Spinal cord (tissue), 10 donors: ENCODE measurements around the gene HSF5. TPM values are rescaled to one million over a fixed set of nuclear protein-coding genes. Genes with fewer than 3 reads are reported as not detected.

Source experiments
- DNase-seq, 6 donors: peaks; one replicate each; pipeline versions ENCODE4 v3.0.0 to v3.0.0-alpha.2; 2013 to 2015; ENCODE audit warnings: low spot score in 6 of 6, low read depth in 4 of 6
- H3K27ac ChIP-seq: one replicate; pipeline ENCODE4 v1.5.1; 2013; ENCODE audit warnings: low read depth, low read length, control low read depth
- H3K27me3 ChIP-seq: one replicate; pipeline ENCODE4 v1.6.1; 2013; ENCODE audit warnings: low read length; ENCODE audit not compliant: control insufficient read depth, insufficient read depth
- H3K36me3 ChIP-seq: one replicate; pipeline ENCODE4 v1.6.1; 2013; ENCODE audit warnings: low read length; ENCODE audit not compliant: control insufficient read depth, insufficient read depth
- H3K4me1 ChIP-seq: one replicate; pipeline ENCODE4 v1.6.1; 2013; ENCODE audit warnings: low read length; ENCODE audit not compliant: control insufficient read depth, insufficient read depth
- H3K4me3 ChIP-seq: one replicate; pipeline ENCODE4 v1.5.1; 2013; ENCODE audit warnings: low read depth, low read length, control low read depth
- H3K9me3 ChIP-seq: one replicate; pipeline ENCODE4 v1.6.1; 2013; ENCODE audit warnings: low read length; ENCODE audit not compliant: control insufficient read depth, insufficient read depth
- WGBS: methylation state at CpG from one replicate; pipeline ENCODE4 v1.1.5; 2013; ENCODE audit warnings: missing lambda C conversion rate; ENCODE audit not compliant: insufficient coverage; 5-methylcytosine and 5-hydroxymethylcytosine counted together
- polyA plus RNA-seq, 2 donors: library from polyadenylated mRNA; unstranded; fragments of 120-200 nt; gene quantifications; one replicate each; pipeline ENCODE4 v1.2.1, GENCODE V29; 2013; ENCODE audit not compliant: insufficient read length in 2 of 2
- total RNA-seq, 2 donors: library from RNA; depleted of rRNA in 1 of 2; stranded (reverse); fragments of 120-200 nt in 1 of 2; fragments of >200 nt in 1 of 2; gene quantifications; one replicate each; pipeline versions ENCODE4 v1.2.3 to v1.2.4, GENCODE V29; 2013 to 2014
- donor health status: healthy.

The HSF5 gene
- total and polyA plus RNA-seq, 4 donors: 0.10 to 0.50 (median 0.24) TPM

- H3K27me3 ChIP-seq: no peaks in the 10 kb centered on the region
- WGBS: 64% methylated on average over 2 of the region's 3 CpGs
- H3K4me3 ChIP-seq: no peak overlapping the region
- no peak for DNase-seq
- H3K36me3 ChIP-seq: no peaks in the 10 kb centered on the region
- H3K4me1 ChIP-seq: no peaks in the 10 kb centered on the region
- no peaks in the 10 kb centered on the region for H3K9me3 ChIP-seq
- H3K27ac ChIP-seq: no peak overlapping the region
These were observed 111.1 kb downstream of the HSF5 start for GRCh38 chr17:58377093-58377601.

- H3K4me1 ChIP-seq: no peaks in the 10 kb centered on the region
- no peak overlapping the region for H3K27ac ChIP-seq
- no peak overlapping the region for H3K4me3 ChIP-seq
- H3K36me3 ChIP-seq: no peaks in the 10 kb centered on the region
- no peaks in the 10 kb centered on the region for H3K9me3 ChIP-seq
- WGBS: 91% methylated on average over 1 of the region's 4 CpGs
- DNase-seq: no peak
- H3K27me3 ChIP-seq: no peaks in the 10 kb centered on the region
These were observed 111.7 kb downstream of the HSF5 start for GRCh38 chr17:58376472-58377000.

- Histone ChIP-seq H3K9me3 (no peaks in the 10 kb centered on the region), H3K27ac (no peak overlapping the region), H3K4me3 (no peak overlapping the region), H3K4me1 (no peaks in the 10 kb centered on the region), H3K36me3 (no peaks in the 10 kb centered on the region), H3K27me3 (no peaks in the 10 kb centered on the region)
- WGBS: 53% methylated on average over 2 of the region's 2 CpGs
- no peak for DNase-seq
These were observed 112.4 kb downstream of the HSF5 start for GRCh38 chr17:58375811-58376210.

GRCh38 chr17:58375256-58375655 lies 113.0 kb downstream of the HSF5 start:
- no peak for DNase-seq
- H3K9me3 ChIP-seq: no peaks in the 10 kb centered on the region
- no peak overlapping the region for H3K27ac ChIP-seq
- 100% methylated on average over 1 of the region's 5 CpGs for WGBS
- H3K36me3 ChIP-seq: no peaks in the 10 kb centered on the region
- H3K4me1 ChIP-seq: no peaks in the 10 kb centered on the region
- H3K4me3 ChIP-seq: no peak overlapping the region
- H3K27me3 ChIP-seq: no peaks in the 10 kb centered on the region

GRCh38 chr17:58373923-58374322 lies 114.3 kb downstream of the HSF5 start:
- Histone ChIP-seq H3K36me3 (no peaks in the 10 kb centered on the region), H3K27me3 (no peaks in the 10 kb centered on the region), H3K27ac (no peak overlapping the region), H3K9me3 (no peaks in the 10 kb centered on the region), H3K4me3 (no peak overlapping the region), H3K4me1 (no peaks in the 10 kb centered on the region)
- DNase-seq: no peak
- no CpG with 5 or more reads among the region's 1 CpG for WGBS

- H3K27me3 ChIP-seq: no peaks in the 10 kb centered on the region
- DNase-seq: no peak
- H3K4me1 ChIP-seq: no peaks in the 10 kb centered on the region
- no peaks in the 10 kb centered on the region for H3K36me3 ChIP-seq
- no peak overlapping the region for H3K4me3 ChIP-seq
- no peak overlapping the region for H3K27ac ChIP-seq
- WGBS: no CpG with 5 or more reads among the region's 5 CpGs
- H3K9me3 ChIP-seq: no peaks in the 10 kb centered on the region
These were observed 115.2 kb downstream of the HSF5 start for GRCh38 chr17:58373003-58373402.

- Histone ChIP-seq H3K27me3 (no peaks in the 10 kb centered on the region), H3K4me3 (no peak overlapping the region), H3K9me3 (no peaks in the 10 kb centered on the region), H3K36me3 (no peaks in the 10 kb centered on the region), H3K4me1 (no peaks in the 10 kb centered on the region), H3K27ac (no peak overlapping the region)
- DNase-seq: no peak
- whole genome bisulfite sequencing: 69% methylated on average over 4 of the region's 6 CpGs
These were observed 116.8 kb downstream of the HSF5 start for GRCh38 chr17:58371300-58371950.

GRCh38 chr17:58370716-58371115 lies 117.5 kb downstream of the HSF5 start:
- H3K4me3 ChIP-seq: no peak overlapping the region
- H3K36me3 ChIP-seq: no peaks in the 10 kb centered on the region
- no peaks in the 10 kb centered on the region for H3K9me3 ChIP-seq
- no peak for DNase-seq
- 84% methylated on average over 9 of the region's 9 CpGs for WGBS
- no peaks in the 10 kb centered on the region for H3K4me1 ChIP-seq
- H3K27me3 ChIP-seq: no peaks in the 10 kb centered on the region
- no peak overlapping the region for H3K27ac ChIP-seq

- no peak overlapping the region for H3K4me3 ChIP-seq
These were observed 117.9 kb downstream of the HSF5 start for GRCh38 chr17:58370309-58370708.

More at GRCh38 chr17:58370309-58370708, 117.9 kb downstream of the HSF5 start:
- H3K27ac ChIP-seq: no peak overlapping the region
- DNase-seq: no peak
- no peaks in the 10 kb centered on the region for H3K4me1 ChIP-seq
- H3K36me3 ChIP-seq: no peaks in the 10 kb centered on the region
- no peaks in the 10 kb centered on the region for H3K27me3 ChIP-seq
- H3K9me3 ChIP-seq: no peaks in the 10 kb centered on the region
- WGBS: no CpG with 5 or more reads among the region's 5 CpGs
